Cardiac septum (tissue), 1 donor: ENCODE measurements around the gene COL28A1. TPM values are rescaled to one million over a fixed set of nuclear protein-coding genes. Genes with fewer than 3 reads are reported as not detected.
"Not testable (repeated sequence)": the region's sequence is repeated elsewhere in the genome, so short reads cannot be mapped to it uniquely, and the experiment has no call there.

Source experiments
- DNase-seq: peaks from one replicate; pipeline ENCODE4 v3.0.0-alpha.2; 2020; ENCODE audit warnings: low spot score
- intact Hi-C: fragments of 100-400 bp; cut with DNase I; formaldehyde crosslinking; loops from one replicate; pipeline ENCODE4 v1.14.0; 2022
- total RNA-seq: library from RNA; stranded (reverse); fragmentation: NEBNext Ultra II Directional; extraction: Animal tissue kit (Norgen Biotek cat#: 25700); gene quantifications from one replicate; pipeline ENCODE4 v1.2.1, GENCODE V29; 2021
- donor health status: DM: no; HTN: no; CAD: no.

The COL28A1 gene
- total RNA-seq, 1 donor from 2014 or later: 0.51 TPM

DNA sequence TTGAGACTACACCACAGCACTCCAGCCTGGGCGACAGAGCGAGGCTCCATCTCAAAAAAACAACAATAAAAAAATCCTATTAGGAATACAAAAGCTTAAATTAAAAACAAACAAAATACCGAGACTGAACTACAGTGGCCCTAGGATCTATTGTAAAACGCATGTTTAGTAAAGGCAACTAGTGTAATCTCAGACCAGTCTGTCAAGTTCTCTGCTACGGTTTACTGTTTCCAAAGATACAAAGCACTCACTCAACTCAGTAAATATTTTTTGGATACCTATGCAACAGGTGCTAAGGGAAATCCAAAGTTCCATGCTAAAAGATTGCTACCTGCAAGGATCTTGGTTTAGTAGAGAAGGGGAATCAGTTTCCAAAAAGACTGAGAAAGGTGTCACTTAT lies 27.6 kb upstream of the COL28A1 start:
- intact Hi-C loops: no loop called here
- no peak for DNase-seq

DNA sequence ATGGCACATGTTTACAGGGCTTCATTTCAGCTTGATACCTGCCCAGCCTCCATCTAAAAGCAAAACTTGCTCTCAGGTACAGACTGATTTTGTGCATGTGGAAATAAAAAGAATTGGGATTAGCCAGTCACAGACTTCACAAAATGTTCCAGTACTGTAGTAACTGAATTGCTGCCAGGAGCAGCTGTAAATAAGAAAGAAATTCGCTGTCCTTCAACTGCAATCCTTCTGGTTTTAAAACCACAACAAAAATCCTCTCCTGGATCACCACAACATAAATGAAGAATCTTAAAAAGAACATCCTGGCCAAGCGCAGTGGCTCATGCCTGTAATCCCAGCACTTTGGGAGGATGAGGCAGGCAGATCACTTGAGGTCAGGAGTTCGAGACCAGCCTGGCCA lies 27.1 kb upstream of the COL28A1 start:
- no peak for DNase-seq
- intact Hi-C loops: no loop called here

GRCh38 chr7:7561591-7561990 lies 25.9 kb upstream of the COL28A1 start:
- intact Hi-C loops, DNase-seq: not testable (repeated sequence)

DNA sequence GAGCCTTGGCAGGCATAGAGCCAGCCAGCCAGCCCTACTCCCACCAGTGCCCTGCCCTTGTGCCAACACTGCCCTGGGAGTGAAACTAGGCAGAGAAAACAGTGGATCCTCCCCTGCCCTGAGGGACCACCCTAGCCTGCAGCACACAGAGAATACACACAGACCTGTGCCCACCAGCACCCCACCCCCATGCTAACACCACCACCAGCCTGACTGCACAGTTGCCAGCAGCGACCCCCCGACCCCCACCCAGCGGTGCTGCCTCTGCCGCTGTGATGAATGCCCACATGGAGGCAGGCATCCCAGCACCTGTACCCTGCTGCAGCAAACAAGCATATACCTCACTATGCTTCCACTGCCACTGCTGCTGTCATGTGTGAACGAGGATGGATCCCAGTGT lies 21.6 kb upstream of the COL28A1 start:
- intact Hi-C loops: no loop called here
- no peak for DNase-seq

- intact Hi-C loops: no loop called here
These were observed 21.2 kb upstream of the COL28A1 start for GRCh38 chr7:7556852-7557251.

GRCh38 chr7:7554649-7555575 lies 19.2 kb upstream of the COL28A1 start:
- DNase-seq: no peak
- intact Hi-C loops: no loop called here

More at GRCh38 chr7:7556852-7557251, 21.2 kb upstream of the COL28A1 start:
- no peak for DNase-seq

GRCh38 chr7:7554021-7554432 lies 18.4 kb upstream of the COL28A1 start:
- DNase-seq: no peak
- intact Hi-C loops: no loop called here

DNA sequence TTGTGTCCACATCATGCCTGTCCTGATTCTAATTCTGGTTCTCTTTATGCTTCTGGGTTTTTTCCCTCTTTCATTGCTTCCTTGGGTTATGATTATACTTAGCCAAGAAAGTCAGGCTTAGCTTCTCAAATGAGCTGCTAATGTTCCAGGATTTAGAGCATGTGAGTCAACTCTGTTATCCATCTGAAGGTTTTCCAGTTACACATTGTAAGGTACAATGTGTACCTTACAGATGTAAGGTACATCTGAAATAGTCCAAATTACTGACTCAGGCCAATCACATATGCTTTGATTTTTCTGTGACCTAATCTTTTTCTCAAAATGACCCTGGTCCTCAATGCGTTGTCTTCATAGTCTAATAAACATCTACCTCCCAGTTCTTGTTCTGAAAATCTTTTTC lies 17.7 kb upstream of the COL28A1 start:
- DNase-seq: no peak
- intact Hi-C loops: no loop called here

DNA sequence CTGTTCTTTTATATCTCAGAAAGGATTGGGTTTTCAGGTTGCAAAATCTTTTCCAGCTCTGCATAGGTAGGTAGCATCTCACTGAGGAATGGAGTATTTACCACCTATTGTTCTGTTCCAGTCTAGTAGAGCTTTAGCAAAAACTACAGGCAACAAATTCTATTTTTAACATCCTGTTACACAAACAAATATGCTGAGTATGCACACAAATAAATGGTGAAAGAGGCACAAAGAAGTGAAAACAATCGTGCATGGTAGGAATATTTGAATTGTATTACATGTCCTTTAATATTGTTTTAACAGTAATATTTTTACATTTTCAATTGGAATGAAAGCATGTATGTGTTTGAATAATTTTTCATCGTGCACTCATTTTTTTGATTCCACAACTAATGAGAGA lies 16.5 kb upstream of the COL28A1 start:
- intact Hi-C loops: no loop called here
- no peak for DNase-seq

- intact Hi-C loops: no loop called here
- no peak for DNase-seq
These were observed 15.0 kb upstream of the COL28A1 start for GRCh38 chr7:7550663-7551062.

GRCh38 chr7:7548407-7548806 lies 12.7 kb upstream of the COL28A1 start:
- DNase-seq: no peak
- intact Hi-C loops: no loop called here

- intact Hi-C loops: loop anchor here (5.0 kb wide), 1 partner anchor 575 kb away; no protein-coding TSS in a partner anchor
- no peak for DNase-seq
These were observed 6.7 kb upstream of the COL28A1 start for GRCh38 chr7:7542251-7542835.

DNA sequence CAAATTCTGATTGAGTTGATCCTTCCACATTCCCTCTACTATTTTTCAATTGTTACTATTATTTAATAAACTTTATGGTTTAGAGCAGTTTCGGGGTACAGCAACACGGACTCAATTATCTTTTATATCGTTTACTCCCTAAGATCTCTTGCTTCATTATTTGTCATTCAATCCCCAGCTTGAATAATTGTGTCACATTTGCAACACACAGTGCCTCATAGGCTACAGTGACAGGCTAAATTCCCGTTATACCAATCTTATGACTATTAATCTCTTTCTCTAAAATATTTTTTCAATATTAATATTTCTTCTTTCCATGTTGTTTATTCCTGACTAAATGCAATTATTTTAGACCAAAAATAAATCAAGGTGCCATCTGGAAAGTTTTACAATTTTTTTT lies 4.0 kb upstream of the COL28A1 start:
- intact Hi-C loops: loop anchor here (2.0 to 5.0 kb wide), 3 partner anchors 115 to 572 kb away; no protein-coding TSS in a partner anchor

DNA sequence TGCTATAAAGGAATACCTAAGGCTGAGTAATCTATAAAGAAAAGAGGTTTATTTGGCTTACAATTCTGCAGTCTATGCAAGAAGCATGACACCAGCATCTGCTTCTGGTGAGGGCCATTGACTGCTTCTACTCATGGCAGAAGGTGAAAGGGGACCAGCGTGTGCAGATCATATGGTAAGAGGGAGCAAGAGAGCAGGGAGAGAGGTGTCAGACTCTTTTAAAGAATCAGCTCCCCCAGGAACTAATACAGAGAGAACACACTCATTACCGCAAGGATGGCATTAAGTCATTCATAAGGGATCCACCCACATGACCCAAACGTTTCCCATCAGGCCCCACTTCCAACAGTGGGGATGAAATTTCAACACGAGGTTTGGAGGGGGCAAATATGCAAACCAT lies 3.5 kb upstream of the COL28A1 start:
- intact Hi-C loops: no loop called here

More for the DNA sequence above, 4.0 kb upstream of the COL28A1 start:
- DNase-seq: no peak

DNA sequence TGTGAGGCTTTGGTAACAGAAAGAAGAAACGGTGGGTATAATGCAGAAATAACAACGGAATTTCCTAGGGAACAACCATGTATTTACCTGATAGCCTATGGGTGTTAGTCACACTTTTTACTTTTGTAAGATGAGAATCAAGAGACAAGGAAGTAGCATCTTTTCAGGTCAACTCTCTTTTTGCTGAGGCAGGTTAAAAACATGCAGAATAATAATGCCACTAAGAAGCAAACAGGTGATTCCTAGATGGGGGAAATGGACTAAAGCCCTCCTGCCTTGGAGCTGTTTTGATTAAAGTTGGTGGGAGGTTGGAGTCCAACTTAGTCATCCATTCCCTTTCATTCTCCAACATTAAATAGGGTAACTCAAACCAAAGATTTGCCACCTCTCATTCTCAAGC lies 2.0 kb upstream of the COL28A1 start:
- intact Hi-C loops: no loop called here

More for the DNA sequence above, 3.5 kb upstream of the COL28A1 start:
- DNase-seq: no peak

GRCh38 chr7:7536396-7537019 lies 835 bp upstream of the COL28A1 start:
- DNase-seq: no peak
- intact Hi-C loops: no loop called here

More for the DNA sequence above, 2.0 kb upstream of the COL28A1 start:
- no peak for DNase-seq

DNA sequence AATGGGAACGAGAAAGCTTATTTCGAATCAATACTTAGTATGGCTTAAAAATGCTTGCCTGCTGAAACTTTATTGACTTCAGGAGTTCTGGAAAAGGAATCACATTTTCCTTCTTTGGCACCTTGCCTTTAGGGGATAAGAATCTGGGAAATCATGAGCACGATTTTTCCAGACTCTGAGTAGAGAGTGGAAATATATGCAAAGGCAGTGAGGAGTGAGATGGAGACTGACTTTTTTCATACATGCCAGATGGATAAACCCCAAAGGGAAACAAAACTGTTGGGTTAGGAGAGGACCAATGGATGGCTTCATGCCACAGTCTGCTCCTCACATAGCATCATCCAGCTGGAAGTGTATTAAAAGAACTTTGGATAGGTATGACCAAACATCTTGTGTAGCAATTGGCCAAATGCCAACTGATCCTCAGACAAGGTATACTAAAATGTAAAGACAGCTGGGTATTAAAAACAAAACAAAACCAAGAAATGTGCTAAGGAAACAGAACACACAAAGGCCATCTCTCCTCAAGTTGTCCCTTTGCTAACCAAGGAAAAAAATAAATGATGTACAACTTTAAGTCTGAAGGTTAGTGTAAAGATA lies 1.7 kb downstream of the COL28A1 start:
- DNase-seq: no peak
- intact Hi-C loops: no loop called here

DNA sequence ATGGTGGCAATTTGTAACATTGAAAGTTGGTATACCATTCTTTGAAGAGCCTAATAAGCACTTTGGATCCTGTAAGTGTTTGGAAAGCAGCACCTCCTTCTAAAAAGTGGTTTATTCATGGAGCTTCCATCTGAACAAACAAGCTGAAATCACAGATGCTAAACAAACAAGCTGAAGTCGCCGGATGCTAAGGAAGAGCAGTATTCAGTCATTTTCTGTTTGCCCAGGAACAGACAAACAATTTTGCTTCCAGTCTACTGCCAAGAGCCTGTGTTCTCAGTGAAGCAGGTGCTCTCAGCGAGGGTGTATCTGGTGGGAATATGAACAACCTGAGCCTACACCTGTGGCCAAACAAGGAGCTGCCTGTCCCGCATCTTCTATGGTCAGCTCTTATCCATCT lies 6.3 kb downstream of the COL28A1 start:
- DNase-seq: no peak
- intact Hi-C loops: no loop called here

GRCh38 chr7:7527047-7527446 lies 8.6 kb downstream of the COL28A1 start:
- no peak for DNase-seq
- intact Hi-C loops: no loop called here

- intact Hi-C loops: no loop called here
These were observed 9.7 kb downstream of the COL28A1 start for GRCh38 chr7:7526006-7526405.

More at GRCh38 chr7:7526006-7526405, 9.7 kb downstream of the COL28A1 start:
- DNase-seq: no peak
